Neural progenitor cell (in vitro differentiated cells): Measurements from ENCODE around the gene SLC38A8. TPM values are rescaled to one million over a fixed set of nuclear protein-coding genes. Genes with fewer than 3 reads are reported as not detected.

Experiments used
- DNase-seq: peaks from one replicate; pipeline ENCODE4 v3.0.0-alpha.2; 2016; ENCODE audit warnings: low spot score
- H2AFZ ChIP-seq: fragments of 200-600 bp; sonication (generic); replicated peaks from 2 replicates; pipeline ENCODE4 v1.6.1; 2016; ENCODE audit warnings: antibody characterized with exemption
- H3F3A ChIP-seq: fragments of 200-600 bp; sonication (generic); 2 replicates; pipeline ENCODE4 v1.6.1; 2016; ENCODE audit warnings: antibody characterized with exemption, low read depth
- H3K27ac ChIP-seq: fragments of 200-600 bp; sonication (generic); 2 replicates; pipeline ENCODE4 v1.5.1; 2016; ENCODE audit warnings: mild to moderate bottlenecking
- H3K27me3 ChIP-seq: fragments of 200-600 bp; sonication (generic); 2 replicates; pipeline ENCODE4 v1.6.1; 2016; ENCODE audit warnings: mild to moderate bottlenecking, moderate library complexity
- H3K36me3 ChIP-seq: fragments of 200-600 bp; sonication (generic); 2 replicates; pipeline ENCODE4 v1.5.1; 2016
- H3K4me1 ChIP-seq: fragments of 200-600 bp; sonication (generic); 2 replicates; pipeline ENCODE4 v1.6.1; 2016; ENCODE audit warnings: mixed run types
- H3K4me2 ChIP-seq: fragments of 200-600 bp; sonication (generic); 2 replicates; pipeline ENCODE4 v1.6.1; 2016
- H3K4me3 ChIP-seq: fragments of 200-600 bp; sonication (generic); 2 replicates; pipeline ENCODE4 v1.5.1; 2016
- H3K79me2 ChIP-seq: fragments of 200-600 bp; sonication (generic); 2 replicates; pipeline ENCODE4 v1.6.1; 2016; ENCODE audit warnings: low read depth
- H3K9ac ChIP-seq: fragments of 200-600 bp; sonication (generic); 2 replicates; pipeline ENCODE4 v1.6.1; 2016
- H3K9me3 ChIP-seq: fragments of 200-600 bp; sonication (generic); 2 replicates; pipeline ENCODE4 v1.5.1; 2016; ENCODE audit warnings: low read depth
- H4K20me1 ChIP-seq: fragments of 200-600 bp; sonication (generic); 2 replicates; pipeline ENCODE4 v1.6.1; 2016; ENCODE audit warnings: low read depth
- H3K27ac Mint-ChIP-seq: 3 replicates; pipeline ENCODE4 v1.8.0; 2021; ENCODE audit warnings: mixed read lengths
- H3K27me3 Mint-ChIP-seq: 2 replicates; pipeline ENCODE4 v1.8.0; 2022; ENCODE audit warnings: low read depth, mild to moderate bottlenecking, inconsistent platforms, moderate library complexity, mixed read lengths; ENCODE audit not compliant: insufficient read depth
- H3K36me3 Mint-ChIP-seq: 3 replicates; pipeline ENCODE4 v1.8.0; 2021; ENCODE audit warnings: mixed read lengths
- H3K4me1 Mint-ChIP-seq: 3 replicates; pipeline ENCODE4 v1.8.0; 2021; ENCODE audit warnings: mixed read lengths
- H3K4me3 Mint-ChIP-seq: 3 replicates; pipeline ENCODE4 v1.8.0; 2021; ENCODE audit warnings: mild to moderate bottlenecking, moderate library complexity, mixed read lengths
- H3K9me3 Mint-ChIP-seq: 3 replicates; pipeline ENCODE4 v1.8.0; 2020; ENCODE audit warnings: mixed read lengths
- CTCF ChIP-seq: fragments of 200-600 bp; sonication (generic); IDR thresholded peaks from 2 replicates; pipeline ENCODE4 v1.5.1; 2017; ENCODE audit warnings: antibody characterized with exemption, mild to moderate bottlenecking
- EZH2 ChIP-seq: fragments of 200-600 bp; sonication (generic); IDR thresholded peaks from 2 replicates; pipeline ENCODE4 v1.6.1; 2017; ENCODE audit warnings: antibody characterized with exemption, mild to moderate bottlenecking, moderate library complexity
- EZH2phosphoT487 ChIP-seq: fragments of 200-600 bp; sonication (generic); IDR thresholded peaks from 2 replicates; pipeline ENCODE4 v1.6.1; 2017; ENCODE audit warnings: antibody characterized with exemption
- total RNA-seq: library from RNA; depleted of rRNA; stranded (reverse); fragments of >200 nt; gene quantifications from 2 replicates; pipeline ENCODE4 v1.2.3, GENCODE V29; 2015; ENCODE audit warnings: low replicate concordance

SLC38A8 gene
- total RNA-seq, 1 donor from 2014 or later = not detected

- H3K27ac Mint-ChIP-seq = peak overlapping the region; percentile 50
- H3K4me3 Mint-ChIP-seq = peak overlapping the region; percentile 11
These were observed 15.0 kb downstream of the SLC38A8 start for GRCh38 chr16:84027625-84028024.

GRCh38 chr16:84026606-84027005 lies 16.0 kb downstream of the SLC38A8 start:
- peak overlapping the region; percentile 10 for H3K27ac Mint-ChIP-seq
- Histone ChIP-seq H3K9me3 (peaks cover 4% of the 10 kb centered on the region), H3F3A (peaks cover 9% of the 10 kb centered on the region), H4K20me1 (no peaks in the 10 kb centered on the region), H3K27me3 (no peaks in the 10 kb centered on the region), H3K4me1 (peaks cover 25% of the 10 kb centered on the region), H2AFZ (no peak overlapping the region), H3K36me3 (no peaks in the 10 kb centered on the region), H3K27ac (no peak overlapping the region), H3K79me2 (no peaks in the 10 kb centered on the region), H3K9ac (no peak overlapping the region), H3K4me3 (no peak overlapping the region), H3K4me2 (no peak overlapping the region)
- H3K4me1 Mint-ChIP-seq = peaks cover 53% of the 10 kb centered on the region
- peak overlapping the region; percentile 22 for H3K4me3 Mint-ChIP-seq
- TF ChIP-seq CTCF (no peak), EZH2phosphoT487 (no peak), EZH2 (no peak)
- H3K27me3 Mint-ChIP-seq = peaks cover 12% of the 10 kb centered on the region
- peaks cover 7% of the 10 kb centered on the region for H3K9me3 Mint-ChIP-seq
- H3K36me3 Mint-ChIP-seq = peaks cover under 1% of the 10 kb centered on the region
- peak; percentile 50 for DNase-seq

More at GRCh38 chr16:84027625-84028024, 15.0 kb downstream of the SLC38A8 start:
- H3F3A ChIP-seq = peaks cover 18% of the 10 kb centered on the region
- no peaks in the 10 kb centered on the region for H3K36me3 Mint-ChIP-seq
- peaks cover 54% of the 10 kb centered on the region for H3K4me1 Mint-ChIP-seq
- no peak overlapping the region for H3K9ac ChIP-seq
- H3K9me3 ChIP-seq = no peaks in the 10 kb centered on the region
- H3K79me2 ChIP-seq = no peaks in the 10 kb centered on the region
- H3K9me3 Mint-ChIP-seq = no peaks in the 10 kb centered on the region
- H3K27me3 Mint-ChIP-seq = peaks cover 12% of the 10 kb centered on the region
- DNase-seq = no peak
- peaks cover 32% of the 10 kb centered on the region for H3K4me1 ChIP-seq
- H3K27me3 ChIP-seq = no peaks in the 10 kb centered on the region
- H3K36me3 ChIP-seq = no peaks in the 10 kb centered on the region
- no peaks in the 10 kb centered on the region for H4K20me1 ChIP-seq
- no peak overlapping the region for H3K4me3 ChIP-seq
- TF ChIP-seq CTCF (no peak), EZH2 (no peak), EZH2phosphoT487 (no peak)
- peak overlapping the region; percentile 42 for H2AFZ ChIP-seq
- no peak overlapping the region for H3K4me2 ChIP-seq
- H3K27ac ChIP-seq = no peak overlapping the region

GRCh38 chr16:84024854-84025253 lies 17.7 kb downstream of the SLC38A8 start:
- no peaks in the 10 kb centered on the region for H3K79me2 ChIP-seq
- H3K27me3 ChIP-seq = no peaks in the 10 kb centered on the region
- H3K4me3 ChIP-seq = no peak overlapping the region
- TF ChIP-seq EZH2phosphoT487 (no peak), EZH2 (no peak), CTCF (no peak)
- H3F3A ChIP-seq = peaks cover 9% of the 10 kb centered on the region
- no peak overlapping the region for H3K4me3 Mint-ChIP-seq
- H3K27ac ChIP-seq = no peak overlapping the region
- H3K27me3 Mint-ChIP-seq = peaks cover 9% of the 10 kb centered on the region
- no peak overlapping the region for H3K27ac Mint-ChIP-seq
- no peak overlapping the region for H3K4me2 ChIP-seq
- no peaks in the 10 kb centered on the region for H4K20me1 ChIP-seq
- H3K36me3 Mint-ChIP-seq = peaks cover 7% of the 10 kb centered on the region
- peaks cover 9% of the 10 kb centered on the region for H3K9me3 ChIP-seq
- H3K4me1 ChIP-seq = peaks cover 25% of the 10 kb centered on the region
- H3K9me3 Mint-ChIP-seq = peaks cover 23% of the 10 kb centered on the region
- H3K4me1 Mint-ChIP-seq = peaks cover 47% of the 10 kb centered on the region
- no peak overlapping the region for H3K9ac ChIP-seq
- H2AFZ ChIP-seq = no peak overlapping the region
- no peak for DNase-seq
- H3K36me3 ChIP-seq = no peaks in the 10 kb centered on the region
